GM18520 (cell line): ENCODE measurements around the gene NXPH1.

Experiments used
- ATAC-seq: cut with Tn5 transposase; IDR thresholded peaks from one replicate; pipeline ENCODE4 v1.9.1; 2021; ENCODE audit not compliant: unreplicated experiment

Gene NXPH1

GRCh38 chr7:8800986-8801385 is 367.6 kb downstream of the NXPH1 start:
- ATAC-seq = no peak
